Measurements from ENCODE around the gene GRM1. TPM values are rescaled to one million over a fixed set of nuclear protein-coding genes. Genes with fewer than 3 reads are reported as not detected.

The GRM1 gene
- total RNA-seq, 1 donor from 2014 or later: under 0.01 TPM

- Histone ChIP-seq H3K27me3 (ENCODE audit: control insufficient read depth, insufficient read depth, low read length) (no peaks in the 10 kb centered on the region), H3K4me3 (ENCODE audit: low read depth, low read length) (no peak overlapping the region), H3K36me3 (ENCODE audit: control insufficient read depth, insufficient read depth, low read length) (no peaks in the 10 kb centered on the region)
- no peak for TF ChIP-seq CTCF (IDR thresholded peaks at IDR 0.05; ENCODE audit: insufficient read depth, low read length, poor library complexity, severe bottlenecking)
- no peak for DNase-seq (ENCODE audit: low read depth)
Measured at GRCh38 chr6:146113084-146113623, 84.3 kb downstream of the GRM1 start.

GRCh38 chr6:146123616-146124015 lies 94.8 kb downstream of the GRM1 start:
- no peak for TF ChIP-seq CTCF (IDR thresholded peaks at IDR 0.05; ENCODE audit: insufficient read depth, low read length, poor library complexity, severe bottlenecking)
- H3K36me3 ChIP-seq (ENCODE audit: control insufficient read depth, insufficient read depth, low read length): no peaks in the 10 kb centered on the region

GRCh38 chr6:146127447-146128215 lies 98.8 kb downstream of the GRM1 start:
- H3K4me3 ChIP-seq (ENCODE audit: low read depth, low read length): no peak overlapping the region
- no peak for DNase-seq (ENCODE audit: low read depth)
- H3K27me3 ChIP-seq (ENCODE audit: control insufficient read depth, insufficient read depth, low read length): no peaks in the 10 kb centered on the region
- no peaks in the 10 kb centered on the region for H3K36me3 ChIP-seq (ENCODE audit: control insufficient read depth, insufficient read depth, low read length)
- no peak for TF ChIP-seq CTCF (IDR thresholded peaks at IDR 0.05; ENCODE audit: insufficient read depth, low read length, poor library complexity, severe bottlenecking)

More at GRCh38 chr6:146123616-146124015, 94.8 kb downstream of the GRM1 start:
- DNase-seq (ENCODE audit: low read depth): no peak
- Histone ChIP-seq H3K27me3 (ENCODE audit: control insufficient read depth, insufficient read depth, low read length) (no peaks in the 10 kb centered on the region), H3K4me3 (ENCODE audit: low read depth, low read length) (no peak overlapping the region)

- no peak for TF ChIP-seq CTCF (IDR thresholded peaks at IDR 0.05; ENCODE audit: insufficient read depth, low read length, poor library complexity, severe bottlenecking)
- Histone ChIP-seq H3K36me3 (ENCODE audit: control insufficient read depth, insufficient read depth, low read length) (no peaks in the 10 kb centered on the region), H3K4me3 (ENCODE audit: low read depth, low read length) (no peak overlapping the region), H3K27me3 (ENCODE audit: control insufficient read depth, insufficient read depth, low read length) (no peaks in the 10 kb centered on the region)
- no peak for DNase-seq (ENCODE audit: low read depth)
Measured at GRCh38 chr6:146133866-146134265, 105.0 kb downstream of the GRM1 start.

GRCh38 chr6:146135167-146135566 lies 106.3 kb downstream of the GRM1 start:
- no peak for DNase-seq (ENCODE audit: low read depth)
- no peaks in the 10 kb centered on the region for H3K36me3 ChIP-seq (ENCODE audit: control insufficient read depth, insufficient read depth, low read length)
- TF ChIP-seq CTCF (IDR thresholded peaks at IDR 0.05; ENCODE audit: insufficient read depth, low read length, poor library complexity, severe bottlenecking): no peak
- no peak overlapping the region for H3K4me3 ChIP-seq (ENCODE audit: low read depth, low read length)
- no peaks in the 10 kb centered on the region for H3K27me3 ChIP-seq (ENCODE audit: control insufficient read depth, insufficient read depth, low read length)

Data from kidney epithelial cell (primary cell).